Mucosa of descending colon (tissue), 3 donors: Measurements from ENCODE around the gene RFX5. TPM values are rescaled to one million over a fixed set of nuclear protein-coding genes. Genes with fewer than 3 reads are reported as not detected.

Experiments
- ATAC-seq: fragments of 200-7000 bp; cut with Tn5 transposase; one replicate; pipeline ENCODE4 v1.9.1; 2020; ENCODE audit warnings: mild to moderate bottlenecking, moderate library complexity
- DNase-seq, 3 donors: peaks; one replicate each; pipeline ENCODE4 v3.0.0-alpha.2; 2020
- H3K36me3 ChIP-seq: fragments of 200-600 bp; one replicate; pipeline ENCODE4 v1.8.0; 2021; ENCODE audit warnings: low read depth, mild to moderate bottlenecking
- H3K4me1 ChIP-seq: fragments of 200-600 bp; one replicate; pipeline ENCODE4 v1.8.0; 2021; ENCODE audit warnings: low read depth, mild to moderate bottlenecking
- H3K4me3 ChIP-seq: fragments of 200-600 bp; one replicate; pipeline ENCODE4 v1.8.0; 2021; ENCODE audit warnings: mild to moderate bottlenecking
- H3K9me3 ChIP-seq: fragments of 200-600 bp; one replicate; pipeline ENCODE4 v1.8.0; 2021; ENCODE audit warnings: mild to moderate bottlenecking
- CTCF ChIP-seq: fragments of 200-600 bp; IDR thresholded peaks from one replicate; pipeline ENCODE4 v1.8.0; 2022; ENCODE audit warnings: antibody characterized with exemption, mild to moderate bottlenecking
- intact Hi-C, 2 donors: fragments of 100-400 bp; cut with DNase I in 1 of 2; cut with micrococcal nuclease in 1 of 2; formaldehyde crosslinking; loops; one replicate each; pipeline versions ENCODE4 v1.11.0 to v1.11.1; 2022; cut with DNase I, micrococcal nuclease
- total RNA-seq, 3 donors: library from RNA; stranded (reverse); fragmentation: NEBNext Ultra II Directional in 2 of 3; extraction: Animal tissue kit (Norgen Biotek cat#: 25700) in 2 of 3; gene quantifications; one replicate each; pipeline versions ENCODE4 v1.2.1 to v1.2.4, GENCODE V29; 2021 to 2023
- donor health status: DM: no; HTN: no; CAD: no; lungs with moderate emphysema.
- donor health status: DM: no; HTN: no; CAD: no.
- donor health status: DM: no; HTN: yes; CAD: no.

The RFX5 gene
- total RNA-seq, 3 donors from 2014 or later: 20.5 to 45.3 (median 31.8) TPM

DNA sequence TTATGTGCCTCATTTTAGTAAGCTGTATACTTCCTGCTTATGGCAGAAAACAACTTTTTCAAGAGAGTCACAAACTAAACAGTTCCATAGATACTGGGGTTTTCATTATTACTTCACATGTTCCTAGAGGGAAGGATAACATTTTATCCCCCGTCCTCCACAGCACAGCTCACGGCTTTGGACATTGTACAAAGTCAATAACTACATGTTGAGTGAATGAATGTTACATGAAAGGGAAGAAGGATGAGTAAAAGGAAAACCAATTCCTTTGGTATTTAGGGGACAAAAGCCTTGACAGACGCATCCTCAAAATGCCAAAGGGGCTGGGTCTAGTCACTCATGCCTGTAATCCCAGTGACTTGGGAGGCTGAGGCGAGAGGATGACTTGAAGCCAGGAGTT lies 34.6 kb downstream of the RFX5 start:
- Histone ChIP-seq H3K36me3 (peaks cover 6% of the 10 kb centered on the region), H3K4me3 (no peak overlapping the region), H3K4me1 (peaks cover 7% of the 10 kb centered on the region), H3K9me3 (no peaks in the 10 kb centered on the region)
- DNase-seq (no peak), ATAC-seq (no peak)
- intact Hi-C loops: no loop called here
- TF ChIP-seq CTCF: no peak

- Histone ChIP-seq H3K9me3 (no peaks in the 10 kb centered on the region), H3K4me3 (no peak overlapping the region), H3K36me3 (peaks cover 6% of the 10 kb centered on the region), H3K4me1 (peaks cover 7% of the 10 kb centered on the region)
- peak; percentile 96 for ATAC-seq
- peak in 1 of 3 donors; percentile 50 for DNase-seq
- intact Hi-C loops: no loop called here
- no peak for TF ChIP-seq CTCF
Observed at GRCh38 chr1:151311589-151312331, 35.3 kb downstream of the RFX5 start.

DNA sequence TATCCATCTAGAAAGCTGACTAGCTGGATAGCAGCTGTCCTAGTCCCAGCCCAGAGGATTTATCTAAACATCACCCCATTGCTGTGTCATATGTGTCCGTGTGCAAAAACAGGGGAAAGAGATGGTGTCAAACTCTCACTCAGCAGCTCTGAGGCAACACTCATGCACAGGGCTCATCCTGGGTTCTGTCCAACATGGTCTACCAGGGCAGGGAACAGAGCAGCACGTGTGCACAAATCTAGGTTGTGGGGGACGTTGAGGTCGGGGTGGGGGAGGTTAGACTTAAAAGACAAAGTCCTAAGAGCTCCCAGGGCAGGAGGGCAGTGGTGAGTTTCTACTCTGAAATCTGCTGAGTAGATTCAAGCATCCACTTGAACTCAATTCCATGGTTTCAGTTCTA lies 36.0 kb downstream of the RFX5 start:
- Histone ChIP-seq H3K9me3 (no peaks in the 10 kb centered on the region), H3K36me3 (peaks cover 7% of the 10 kb centered on the region), H3K4me3 (no peak overlapping the region), H3K4me1 (peaks cover 7% of the 10 kb centered on the region)
- intact Hi-C loops: no loop called here
- DNase-seq (no peak), ATAC-seq (no peak)
- TF ChIP-seq CTCF: no peak

DNA sequence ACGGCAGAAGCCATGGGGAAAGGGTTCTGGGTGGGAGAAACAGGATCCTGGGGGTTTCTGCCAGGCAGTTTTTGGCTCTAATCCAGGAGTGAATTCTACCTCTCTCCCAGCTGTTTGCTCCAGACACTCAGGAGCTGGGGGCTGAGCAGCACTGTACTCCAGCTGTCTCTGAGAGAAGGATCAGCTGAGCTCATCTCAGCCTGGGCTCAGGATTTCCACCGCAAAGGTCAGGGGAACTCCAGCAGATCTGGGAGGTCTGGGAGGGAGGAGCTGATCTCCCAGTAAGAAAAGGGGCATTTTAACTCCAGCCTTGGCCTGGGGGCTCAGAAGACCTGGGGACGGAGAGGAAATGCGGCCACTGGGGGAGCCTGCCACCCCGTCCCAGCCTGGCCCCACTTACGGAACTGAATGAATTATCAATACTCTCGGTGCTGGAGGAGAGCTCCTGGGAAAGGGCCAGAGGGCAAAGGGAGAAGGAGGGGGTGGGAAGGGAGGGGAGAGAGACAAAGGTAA lies 37.2 kb downstream of the RFX5 start:
- intact Hi-C loops: no loop called here
- DNase-seq (no peak), ATAC-seq (no peak)
- Histone ChIP-seq H3K4me3 (no peak overlapping the region), H3K4me1 (peaks cover 7% of the 10 kb centered on the region), H3K9me3 (no peaks in the 10 kb centered on the region), H3K36me3 (peaks cover 12% of the 10 kb centered on the region)
- no peak for TF ChIP-seq CTCF

- Histone ChIP-seq H3K9me3 (no peaks in the 10 kb centered on the region), H3K4me3 (no peak overlapping the region), H3K4me1 (no peaks in the 10 kb centered on the region), H3K36me3 (peaks cover 9% of the 10 kb centered on the region)
- intact Hi-C loops: no loop called here
- DNase-seq (no peak), ATAC-seq (no peak)
- TF ChIP-seq CTCF: no peak
Observed at GRCh38 chr1:151294742-151295462, 52.1 kb downstream of the RFX5 start.
